Measurements from ENCODE around the gene STX18. TPM values are rescaled to one million over a fixed set of nuclear protein-coding genes. Genes with fewer than 3 reads are reported as not detected.
A peak's percentile ranks its signal among the peaks of the same experiment; 100 is the strongest.
"Not testable (repeated sequence)": the region's sequence is repeated elsewhere in the genome, so short reads cannot be mapped to it uniquely, and the experiment has no call there.

Gene STX18
- 23.4 and 26.0 TPM in 2 replicates for total RNA-seq (2014; rRNA removed; shearing (Covaris generic))
- polyA plus RNA-seq (2015; cell fraction: cytosol; rRNA removed) = 19.5 and 22.6 TPM in 2 replicates
- 26.3 and 29.2 TPM in 2 replicates for polyA plus RNA-seq (2015; cell fraction: nucleus; rRNA removed)

DNA sequence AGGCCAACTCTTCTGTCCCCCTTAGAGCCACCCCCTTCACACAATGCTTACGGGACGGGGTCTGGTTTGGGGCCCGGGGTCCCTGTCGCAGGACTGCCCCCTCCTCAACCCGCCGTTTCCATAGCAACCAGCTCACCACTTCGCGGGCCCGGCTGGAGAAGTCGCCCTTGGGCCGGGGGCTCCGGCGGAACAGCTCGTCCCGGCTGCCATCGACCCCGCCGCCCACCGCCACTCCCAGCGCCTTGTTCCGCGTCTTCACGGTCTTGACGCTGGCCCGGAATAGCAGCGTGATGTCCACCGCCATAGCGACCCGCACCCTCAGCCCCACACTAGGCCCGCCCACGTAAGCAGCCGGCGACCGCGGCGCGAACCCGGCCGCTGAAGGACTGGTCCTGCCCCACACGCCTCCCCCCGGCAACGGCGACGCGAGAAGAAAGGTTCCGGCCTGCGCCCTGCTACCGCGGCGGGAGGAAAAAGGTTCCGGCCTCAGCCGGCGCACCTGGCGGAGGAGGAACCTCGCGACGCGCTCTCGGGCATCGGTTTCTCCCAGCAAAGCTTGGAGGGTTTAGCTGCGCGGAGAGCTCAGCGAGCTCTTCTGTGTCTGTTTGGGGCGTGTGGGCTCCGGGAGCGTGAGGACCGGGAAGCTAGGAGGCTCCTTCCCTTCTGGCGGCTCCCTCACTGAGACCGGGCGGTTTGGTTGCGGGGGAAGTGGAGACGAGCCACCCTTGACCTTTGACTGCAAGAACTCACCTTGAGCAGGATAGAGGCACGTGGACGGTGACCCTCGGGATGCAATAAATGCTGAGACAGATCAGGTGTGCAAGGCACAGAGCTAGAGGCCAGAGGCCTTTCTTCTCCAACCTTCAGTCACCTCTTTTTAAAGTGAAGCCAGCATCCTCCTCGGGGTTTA is at the start of gene STX18:
STX18 (minus strand) TSS at position 388 of the 910 bp plus-strand sequence; CDS start at position 304, 84 bp downstream.
- DNase-seq (ENCODE audit: low read depth) = peak; percentile 80

DNA sequence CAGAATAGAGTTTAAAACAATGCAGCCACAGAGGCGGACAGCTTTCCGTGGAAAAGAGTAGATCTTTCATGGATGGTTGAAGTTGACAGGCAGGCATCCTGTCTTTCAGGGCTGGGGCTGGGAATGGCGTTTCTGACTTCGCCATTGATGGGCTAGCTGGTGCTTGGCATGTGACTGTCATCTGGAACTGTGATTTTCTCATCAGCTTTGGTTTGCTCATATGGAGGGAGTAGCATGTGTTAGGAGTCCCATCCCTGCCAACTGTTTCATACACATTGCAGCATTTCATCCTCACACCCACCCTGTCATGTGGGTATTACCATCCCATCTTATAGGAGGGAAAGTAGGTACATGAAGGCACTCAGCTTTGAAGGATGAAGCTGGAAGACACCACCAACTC is 49.2 kb upstream of the STX18 start:
- DNase-seq (ENCODE audit: low read depth) = no peak

- DNase-seq (ENCODE audit: low read depth) = peak; percentile 80
Measured at GRCh38 chr4:4590546-4590945, 48.7 kb upstream of the STX18 start.

GRCh38 chr4:4585012-4585670 is 43.3 kb upstream of the STX18 start:
- DNase-seq (ENCODE audit: low read depth) = no peak

DNA sequence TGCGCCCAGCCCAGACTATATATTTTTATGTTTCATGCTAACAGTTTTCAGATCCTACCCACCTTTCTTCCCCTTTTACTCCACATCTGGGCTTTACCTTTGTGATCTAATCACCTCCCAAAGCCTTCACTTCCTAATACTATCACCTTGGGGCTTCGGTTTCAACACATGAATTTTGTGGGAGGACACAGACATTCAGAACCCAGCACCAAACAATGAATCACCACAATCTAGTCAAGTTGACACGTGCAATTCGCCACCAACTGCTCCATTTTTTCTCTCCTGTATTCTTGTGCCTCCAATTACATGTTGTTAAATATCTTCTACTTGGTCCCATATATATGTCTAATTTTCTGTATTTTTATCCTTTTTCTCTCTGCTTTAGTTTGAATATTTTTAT is 41.8 kb upstream of the STX18 start:
- no peak for DNase-seq (ENCODE audit: low read depth)

DNA sequence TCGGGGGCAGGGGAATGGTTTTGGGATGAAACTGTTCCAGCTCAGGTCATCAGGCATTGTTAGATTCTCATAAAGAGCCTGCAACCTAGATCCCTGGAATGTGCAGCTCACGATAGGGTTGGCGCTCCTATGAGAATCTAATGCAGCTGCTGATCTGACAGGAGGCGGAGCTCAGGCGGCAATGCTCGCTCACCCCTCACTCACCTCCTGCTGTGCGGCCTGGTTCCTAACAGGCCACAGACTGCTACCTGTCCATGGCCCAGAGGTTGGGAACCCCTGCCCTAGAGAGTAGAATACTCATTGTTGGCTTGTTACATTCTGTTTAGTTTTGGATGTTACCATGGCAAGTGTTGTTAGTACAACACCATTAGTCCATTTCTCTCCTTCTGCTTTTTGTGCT is 40.8 kb upstream of the STX18 start:
- DNase-seq (ENCODE audit: low read depth) = no peak

DNA sequence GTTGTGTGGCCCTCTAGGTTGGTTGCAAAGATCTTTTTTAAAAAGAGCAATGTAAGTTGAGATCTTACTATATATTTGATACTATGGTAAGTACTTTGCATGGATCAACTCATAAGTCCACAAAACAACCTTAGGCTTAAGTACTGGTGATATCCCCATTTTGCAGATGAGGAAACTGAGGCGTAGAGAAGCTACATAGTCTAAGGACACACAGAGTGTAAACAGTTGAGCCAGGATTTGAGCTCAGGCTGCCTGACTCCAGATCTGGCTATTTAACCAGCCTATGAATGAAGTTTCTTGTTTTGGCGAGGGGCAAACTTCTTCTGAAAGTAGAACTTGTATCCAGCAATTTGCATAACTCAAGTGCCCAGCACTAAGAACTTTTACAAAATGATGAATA is 38.6 kb upstream of the STX18 start:
- DNase-seq (ENCODE audit: low read depth) = no peak

DNA sequence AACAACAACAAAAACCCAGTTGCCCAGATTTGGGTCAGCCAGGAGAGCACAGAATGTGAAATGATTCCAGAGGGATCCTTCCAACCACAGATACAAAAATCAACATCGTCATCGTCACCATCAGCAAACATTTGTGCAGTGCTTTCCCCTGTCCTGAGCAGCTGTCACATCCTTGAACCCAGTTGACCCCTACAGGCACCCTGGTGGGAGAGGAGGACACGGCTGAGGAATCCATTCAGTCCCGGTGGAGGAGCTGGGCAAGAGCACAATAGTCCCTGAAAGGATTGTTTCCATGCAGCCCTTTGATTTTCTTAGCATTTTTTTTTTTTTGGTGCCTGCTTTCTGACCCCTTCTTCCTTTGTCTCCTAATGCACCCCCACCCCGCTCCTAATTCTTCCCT is 37.1 kb upstream of the STX18 start:
- no peak for DNase-seq (ENCODE audit: low read depth)

DNA sequence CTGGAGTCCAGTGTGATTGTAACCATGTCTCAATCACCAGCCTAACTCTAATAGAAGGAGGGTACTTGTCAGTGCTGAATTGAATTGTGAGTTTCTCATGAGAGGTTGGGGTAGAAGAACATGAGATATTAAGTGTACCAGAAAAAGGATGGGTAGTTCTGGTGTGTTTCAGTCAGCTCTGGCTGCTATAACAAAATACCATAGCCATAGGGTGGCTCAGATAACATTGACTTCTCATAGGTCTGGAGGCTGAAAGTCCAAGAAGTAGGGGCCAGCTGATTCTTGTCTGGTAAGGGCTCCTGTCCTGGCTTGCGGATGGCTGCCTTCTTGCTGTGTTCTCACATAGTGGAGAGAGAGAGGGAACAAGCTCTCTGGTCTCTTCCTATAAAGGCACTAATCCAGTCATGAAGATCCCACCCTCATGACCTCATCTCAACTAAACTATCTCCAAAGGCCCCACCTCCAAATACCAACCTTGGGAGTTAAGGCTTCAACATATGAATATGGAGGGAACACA is 35.6 kb upstream of the STX18 start:
- DNase-seq (ENCODE audit: low read depth) = no peak

DNA sequence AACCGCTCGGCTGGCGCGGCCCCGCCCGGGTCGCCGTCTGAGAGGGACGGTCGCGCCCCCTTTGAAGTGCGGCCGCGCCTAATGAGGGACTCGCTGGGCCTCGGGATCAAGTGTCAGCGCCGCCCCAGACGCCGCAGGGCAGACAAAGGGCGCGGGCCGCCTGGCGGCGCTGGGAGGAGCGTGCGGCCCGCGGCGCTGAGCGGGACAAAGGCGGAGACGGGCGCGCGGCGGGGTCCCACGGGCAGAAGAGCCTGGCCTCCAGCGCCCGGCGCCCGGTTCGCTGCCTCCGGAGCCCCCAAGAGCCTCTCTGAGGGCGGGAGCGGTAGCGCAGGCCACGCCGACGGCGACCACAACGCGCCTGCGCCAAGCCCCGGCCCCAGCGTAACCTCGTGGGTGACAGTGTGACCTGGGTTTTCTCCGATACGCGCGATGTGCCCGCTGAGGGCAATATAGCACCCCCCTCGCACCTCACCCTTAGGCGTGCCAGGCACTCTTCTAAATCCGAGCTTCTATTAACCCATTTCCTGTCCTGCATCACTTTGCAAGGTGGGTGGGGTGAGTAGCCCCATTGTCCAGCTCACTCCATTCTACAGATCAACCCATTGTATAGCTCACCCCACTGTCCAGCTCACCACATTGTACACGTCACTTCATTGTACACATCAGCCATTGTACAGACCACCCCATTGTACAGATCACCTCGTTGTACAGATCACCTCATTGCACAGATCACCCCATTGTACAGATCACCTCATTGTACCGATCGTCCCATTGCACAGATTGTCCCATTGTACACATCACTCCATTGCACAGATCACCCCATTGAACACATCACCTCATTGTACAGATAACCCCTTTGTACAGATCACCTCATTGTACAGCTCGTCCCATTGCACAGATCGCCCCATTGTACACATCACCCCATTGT is 33.7 kb upstream of the STX18 start:
- no peak for DNase-seq (ENCODE audit: low read depth)

DNA sequence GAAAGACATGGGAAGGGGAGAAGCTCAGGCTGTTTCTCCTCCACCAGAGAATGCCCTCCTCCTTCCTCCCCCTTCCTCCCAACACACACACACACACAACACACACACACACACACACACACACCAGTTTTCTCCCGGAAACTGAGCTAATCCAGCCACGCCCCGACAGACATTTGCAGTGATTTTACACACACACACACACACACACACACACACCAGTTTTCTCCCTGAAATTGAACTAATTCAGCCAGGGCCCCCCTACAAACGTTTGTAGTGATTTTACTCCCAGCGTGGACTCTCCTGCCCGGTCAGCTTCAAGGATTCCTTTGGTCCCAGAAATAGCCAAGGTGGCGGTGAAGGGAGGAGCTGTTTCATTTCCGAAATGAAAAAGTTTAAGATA is 32.9 kb upstream of the STX18 start:
- no peak for DNase-seq (ENCODE audit: low read depth)

DNA sequence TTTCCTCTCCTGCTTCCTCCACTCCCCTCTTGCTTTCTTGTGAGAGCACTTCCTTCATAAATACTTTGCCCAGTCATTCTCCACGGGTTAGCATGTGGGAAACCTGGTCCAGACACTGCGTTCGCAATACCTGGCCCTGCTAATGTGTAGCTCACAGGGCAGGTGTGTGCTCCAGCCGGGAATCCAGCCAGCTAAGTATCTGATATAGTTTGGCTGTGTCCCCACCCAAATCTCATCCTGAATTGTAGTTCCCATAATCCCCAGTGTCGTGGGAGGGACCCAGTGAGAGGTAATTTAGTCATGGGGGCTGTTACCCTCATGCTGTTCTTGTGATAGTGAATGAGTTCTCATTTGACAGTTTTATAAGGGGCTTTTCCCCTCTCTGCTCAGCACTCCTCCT is 32.2 kb upstream of the STX18 start:
- DNase-seq (ENCODE audit: low read depth) = no peak

DNA sequence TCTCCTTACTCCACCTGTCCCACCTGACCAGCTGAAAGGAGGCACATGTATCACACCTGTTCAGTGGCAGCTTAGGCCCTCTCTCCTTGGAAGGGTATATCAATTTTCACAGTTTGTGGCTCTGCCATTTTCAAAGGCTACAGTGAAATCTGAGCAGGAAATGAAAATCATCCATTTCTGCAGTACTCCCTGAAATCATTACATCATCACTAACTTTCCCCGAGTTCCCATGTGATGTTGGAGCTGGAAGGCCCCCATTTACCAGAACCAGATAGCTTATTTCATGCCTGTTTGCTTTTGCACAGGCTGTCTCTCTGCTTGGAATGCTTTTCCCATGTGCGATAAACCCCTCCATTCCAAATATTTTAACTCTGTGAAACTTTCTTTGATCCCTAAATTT is 31.0 kb upstream of the STX18 start:
- DNase-seq (ENCODE audit: low read depth) = no peak

DNA sequence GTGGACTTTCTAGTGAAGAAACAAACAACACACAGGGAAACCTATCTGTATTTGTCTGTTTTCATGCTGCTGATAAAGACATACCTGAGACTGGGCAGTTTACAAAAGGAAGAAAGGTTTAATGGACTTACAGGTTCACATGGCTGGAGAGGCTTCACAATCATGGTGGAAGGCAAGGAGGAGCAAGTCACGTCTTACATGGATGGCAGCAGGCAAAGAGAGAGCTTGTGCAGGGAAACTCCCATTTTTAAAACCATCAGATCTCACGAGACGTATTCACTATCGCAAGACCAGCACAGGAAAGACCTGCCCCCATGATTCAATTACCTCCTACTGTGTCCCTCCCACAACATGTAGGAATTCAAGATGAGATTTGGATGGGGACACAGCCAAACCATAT is 28.0 kb upstream of the STX18 start:
- not testable (repeated sequence) for DNase-seq (ENCODE audit: low read depth)

- no peak for DNase-seq (ENCODE audit: low read depth)
Measured at GRCh38 chr4:4568806-4569427, 27.1 kb upstream of the STX18 start.

GRCh38 chr4:4566359-4566758 is 24.5 kb upstream of the STX18 start:
- DNase-seq (ENCODE audit: low read depth) = not testable (repeated sequence)

- no peak for DNase-seq (ENCODE audit: low read depth)
Measured at GRCh38 chr4:4564522-4564921, 22.7 kb upstream of the STX18 start.

DNA sequence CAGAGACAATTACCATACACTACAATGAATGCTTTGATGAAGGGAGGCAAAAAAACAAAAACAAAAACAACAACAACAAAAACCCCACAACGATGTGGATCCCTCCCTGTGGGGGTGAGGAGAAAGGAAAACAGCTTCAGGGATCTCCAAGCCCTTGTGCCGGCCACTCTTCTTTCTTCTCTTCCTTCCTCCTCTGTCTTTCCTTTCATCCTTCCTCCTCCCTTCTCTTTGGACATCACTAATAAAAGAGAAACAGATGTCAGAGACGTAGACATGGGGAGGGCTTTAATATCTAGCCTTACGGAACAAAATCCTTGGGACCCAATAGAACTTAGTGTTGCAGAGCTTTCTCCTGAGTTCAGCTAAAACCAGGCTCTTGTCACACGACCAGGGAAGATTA is 18.8 kb upstream of the STX18 start:
- no peak for DNase-seq (ENCODE audit: low read depth)

GRCh38 chr4:4560136-4560535 is 18.3 kb upstream of the STX18 start:
- no peak for DNase-seq (ENCODE audit: low read depth)

DNA sequence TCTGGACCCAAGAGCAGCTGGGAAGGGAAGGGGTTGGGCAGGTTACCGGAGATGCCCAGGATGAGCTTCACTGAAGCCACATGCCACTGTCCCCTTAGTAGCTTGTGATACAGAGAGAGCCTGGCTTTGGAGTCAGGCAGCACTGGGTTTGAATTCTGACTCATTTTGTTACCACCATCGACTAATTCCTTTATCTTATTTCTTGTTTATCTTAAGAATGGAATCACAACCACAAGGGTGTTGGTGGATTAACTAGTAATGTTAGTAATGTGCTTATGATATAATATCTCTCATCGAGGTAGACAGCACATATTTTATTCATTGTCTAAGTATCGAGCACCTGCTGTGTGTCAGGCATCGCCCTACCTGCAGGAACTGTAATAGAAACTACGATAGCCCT is 17.7 kb upstream of the STX18 start:
- DNase-seq (ENCODE audit: low read depth) = peak; percentile 10

- no peak for DNase-seq (ENCODE audit: low read depth)
Measured at GRCh38 chr4:4558881-4559280, 17.0 kb upstream of the STX18 start.

Data from HT1080 (cell line).